RPMI7951 (cell line): Measurements from ENCODE around the gene KY. TPM values are rescaled to one million over a fixed set of nuclear protein-coding genes. Genes with fewer than 3 reads are reported as not detected.
"Not testable (repeated sequence)": the region's sequence is repeated elsewhere in the genome, so short reads cannot be mapped to it uniquely, and the experiment has no call there.

ENCODE experiments used
- DNase-seq: peaks from one replicate; pipeline ENCODE4 v3.0.0-alpha.2; 2012; ENCODE audit warnings: low read depth
- total RNA-seq: library from RNA; depleted of rRNA; stranded (reverse); fragments of >200 nt; shearing (Covaris generic); gene quantifications from 2 replicates; pipeline ENCODE4 v1.2.3, GENCODE V29; 2014

KY gene
- total RNA-seq, 1 experiment from 2014 or later, result not detected

DNA sequence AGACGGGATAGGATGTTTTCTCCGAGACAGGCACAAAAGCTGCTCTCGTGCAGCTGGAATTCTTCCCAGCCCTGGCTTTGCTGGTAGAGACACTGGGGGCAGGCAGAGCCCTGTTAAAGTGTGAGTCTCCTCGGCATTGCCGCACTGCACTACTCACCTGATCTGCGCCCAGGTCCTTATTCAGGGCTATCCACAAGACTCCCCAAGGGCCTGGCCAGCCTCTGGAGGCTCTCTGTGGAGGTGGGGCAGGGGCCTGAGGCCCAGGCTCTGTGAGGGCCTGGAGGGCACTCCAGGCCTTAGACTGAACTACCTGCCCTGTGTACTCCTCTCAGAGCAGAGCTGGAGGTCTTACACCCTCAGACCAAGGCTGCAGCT lies 48.4 kb downstream of the KY start:
- DNase-seq, result no peak

GRCh38 chr3:134601539-134602439 lies 49.0 kb downstream of the KY start:
- DNase-seq, result peak; percentile 41

DNA sequence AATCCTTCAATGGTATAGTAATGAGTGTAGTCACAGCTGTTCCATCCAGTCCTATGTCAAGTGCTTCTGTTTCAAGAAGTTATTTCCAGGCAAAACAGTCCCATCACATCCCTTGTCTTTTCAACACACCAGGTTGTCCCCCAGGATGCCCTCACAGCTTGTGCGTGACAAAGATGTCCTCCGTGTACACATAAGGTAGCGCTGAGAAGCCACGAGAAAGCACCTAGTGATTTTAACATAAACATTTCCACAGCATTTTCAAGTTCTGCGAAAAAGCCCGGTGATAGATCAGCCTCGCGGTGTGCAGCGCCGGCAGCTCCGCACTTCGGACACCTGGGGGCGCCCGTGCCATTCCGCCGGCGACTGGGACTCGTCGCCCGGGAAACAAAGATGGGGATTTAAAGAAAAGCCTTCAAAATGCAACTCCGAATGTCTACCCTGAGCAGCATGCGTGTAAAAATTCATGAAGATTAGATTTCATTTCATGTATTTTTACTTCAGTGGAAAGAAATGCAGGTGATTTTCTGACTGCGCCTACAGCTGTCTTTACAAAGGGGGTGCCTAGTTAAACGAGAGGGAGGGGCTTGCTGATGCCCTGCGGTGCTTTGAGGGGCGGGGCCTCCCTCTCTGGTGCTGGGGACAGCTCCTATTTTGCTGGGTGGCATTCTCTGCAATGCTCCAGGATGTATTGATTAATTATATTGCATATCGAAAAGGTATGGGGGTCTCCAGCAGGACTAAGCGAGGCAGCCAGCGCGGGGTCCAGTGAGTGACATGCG lies 49.9 kb downstream of the KY start:
- peak; percentile 58 for DNase-seq

DNA sequence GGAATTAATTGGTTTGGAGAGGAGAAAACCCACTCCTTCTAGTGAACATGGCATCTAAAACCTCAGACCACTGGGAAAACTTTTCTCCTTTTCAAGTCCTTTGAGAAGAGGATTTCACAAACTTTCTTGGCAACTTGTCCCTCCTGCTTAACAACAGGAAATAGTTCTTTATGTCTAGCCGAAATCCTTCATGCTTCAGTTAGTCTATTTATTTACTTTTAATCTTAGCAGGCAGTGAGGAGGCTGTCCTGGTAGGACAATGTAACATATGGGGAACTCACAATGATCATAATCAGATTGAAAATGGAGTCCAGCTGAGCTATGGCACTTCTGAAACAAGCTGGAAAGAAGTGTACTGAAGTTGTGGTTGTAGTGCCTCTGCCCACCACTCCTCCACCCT lies 50.6 kb downstream of the KY start:
- DNase-seq, result no peak

- DNase-seq, result no peak
Measured at GRCh38 chr3:134598763-134599545, 51.9 kb downstream of the KY start.

GRCh38 chr3:134597390-134597970 lies 53.3 kb downstream of the KY start:
- DNase-seq, result no peak

DNA sequence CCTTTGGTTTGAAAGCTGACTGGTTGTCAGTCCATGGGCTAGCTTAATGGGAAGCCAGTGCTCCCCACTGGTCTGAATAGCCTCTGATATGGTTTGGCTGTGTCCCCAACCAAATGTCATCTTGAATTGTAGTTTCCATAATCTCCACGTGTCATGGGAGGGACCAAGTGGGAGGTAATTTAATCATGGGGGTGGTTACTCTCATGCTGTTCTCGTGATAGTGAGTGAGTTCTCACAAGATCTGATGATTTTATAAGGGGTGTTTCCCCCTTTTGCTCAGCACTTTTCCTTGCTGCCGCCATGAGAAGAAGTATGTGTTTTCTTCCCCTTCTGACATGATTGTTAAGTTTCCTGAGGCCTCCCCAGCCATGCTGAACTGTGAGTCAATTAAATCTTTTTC lies 55.8 kb downstream of the KY start:
- not testable (repeated sequence) for DNase-seq

DNA sequence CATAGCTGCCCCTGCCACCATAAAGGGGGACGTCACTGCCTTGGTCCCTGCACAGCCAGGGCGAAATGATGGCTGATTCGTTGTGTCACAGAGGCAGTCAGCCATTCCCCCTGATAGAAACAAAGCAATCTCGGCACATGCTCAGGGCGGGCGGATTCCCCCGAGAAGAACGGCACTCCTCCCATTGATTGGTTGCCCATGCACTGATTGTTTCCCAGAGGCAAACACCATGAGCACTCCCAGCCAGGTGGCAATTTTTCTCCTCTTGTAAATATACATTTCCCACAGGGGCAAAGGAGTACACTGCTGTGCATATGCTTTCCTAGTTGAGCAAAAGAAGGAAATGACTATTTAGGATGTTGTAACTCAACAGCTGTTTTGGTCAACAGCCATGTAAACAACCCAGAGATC lies 56.5 kb downstream of the KY start:
- no peak for DNase-seq

- DNase-seq, result no peak
Measured at GRCh38 chr3:134592806-134593205, 58.0 kb downstream of the KY start.

DNA sequence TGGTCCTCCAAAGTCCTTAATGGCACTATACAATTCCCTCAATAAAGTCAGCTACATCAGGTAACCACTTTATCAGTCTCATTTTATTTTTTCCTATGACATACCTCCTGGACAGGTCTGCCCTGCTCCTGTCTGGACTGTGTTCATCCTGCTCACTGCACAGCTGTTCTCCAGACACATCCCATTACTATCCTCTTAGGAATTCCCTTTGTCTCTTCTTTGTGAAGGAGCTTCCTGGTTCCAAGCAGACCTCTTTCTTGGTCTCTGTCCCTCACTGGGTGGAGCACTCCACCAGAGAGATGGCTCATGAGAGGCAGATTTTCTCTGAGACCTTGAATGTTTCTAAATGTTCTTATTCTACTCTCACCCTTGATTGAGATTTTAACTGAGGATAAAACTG lies 60.1 kb downstream of the KY start:
- DNase-seq, result no peak

DNA sequence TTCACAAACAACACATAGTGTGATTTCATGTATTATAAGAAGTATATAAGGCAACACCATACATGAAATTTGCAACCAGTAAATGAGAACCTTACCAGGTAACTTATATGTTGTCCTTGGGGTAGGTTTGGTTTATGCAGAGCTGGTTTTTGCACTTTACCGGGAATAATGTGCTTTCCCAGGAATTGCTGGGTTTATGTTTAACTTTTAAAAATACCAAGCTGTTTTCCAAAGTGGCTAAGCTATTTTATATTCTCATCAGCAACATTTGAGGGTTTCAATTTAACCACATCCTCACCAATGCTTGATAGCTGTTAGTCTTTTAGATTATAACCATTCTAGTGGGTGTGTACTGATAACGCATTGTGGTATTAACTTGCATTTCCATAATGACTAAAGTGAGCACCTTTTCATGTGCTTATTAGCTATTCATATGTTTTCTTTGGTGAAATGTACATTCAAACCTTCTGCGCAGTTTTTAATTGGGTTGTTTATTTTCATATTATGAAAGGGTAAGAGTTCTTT lies 71.6 kb downstream of the KY start:
- no peak for DNase-seq

GRCh38 chr3:134576831-134577230 lies 74.0 kb downstream of the KY start:
- no peak for DNase-seq

GRCh38 chr3:134576426-134576825 lies 74.4 kb downstream of the KY start:
- DNase-seq, result no peak

- not testable (repeated sequence) for DNase-seq
Measured at GRCh38 chr3:134569899-134570298, 80.9 kb downstream of the KY start.

- DNase-seq, result no peak
Measured at GRCh38 chr3:134568790-134569189, 82.0 kb downstream of the KY start.

- no peak for DNase-seq
Measured at GRCh38 chr3:134567605-134568004, 83.2 kb downstream of the KY start.

DNA sequence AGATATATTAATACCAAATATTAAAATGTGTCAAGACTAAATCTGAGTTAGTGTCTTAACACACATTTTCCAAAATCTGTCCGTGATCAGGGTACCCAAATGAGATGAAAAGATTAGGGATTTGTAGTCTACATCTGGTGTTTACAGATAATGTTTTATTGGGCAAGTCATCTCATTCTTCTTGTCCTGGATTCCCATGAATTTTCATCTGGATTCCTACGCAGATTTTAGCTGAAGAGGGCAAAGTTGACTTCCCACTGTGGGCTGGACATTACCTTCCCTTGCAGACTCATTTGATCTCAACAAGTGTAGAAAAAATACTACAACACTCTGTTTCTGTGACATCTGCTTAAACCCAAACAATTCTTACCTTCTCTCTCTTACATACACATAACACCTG lies 85.8 kb downstream of the KY start:
- no peak for DNase-seq

- no peak for DNase-seq
Measured at GRCh38 chr3:134563601-134564000, 87.2 kb downstream of the KY start.

- no peak for DNase-seq
Measured at GRCh38 chr3:134562055-134562454, 88.8 kb downstream of the KY start.

DNA sequence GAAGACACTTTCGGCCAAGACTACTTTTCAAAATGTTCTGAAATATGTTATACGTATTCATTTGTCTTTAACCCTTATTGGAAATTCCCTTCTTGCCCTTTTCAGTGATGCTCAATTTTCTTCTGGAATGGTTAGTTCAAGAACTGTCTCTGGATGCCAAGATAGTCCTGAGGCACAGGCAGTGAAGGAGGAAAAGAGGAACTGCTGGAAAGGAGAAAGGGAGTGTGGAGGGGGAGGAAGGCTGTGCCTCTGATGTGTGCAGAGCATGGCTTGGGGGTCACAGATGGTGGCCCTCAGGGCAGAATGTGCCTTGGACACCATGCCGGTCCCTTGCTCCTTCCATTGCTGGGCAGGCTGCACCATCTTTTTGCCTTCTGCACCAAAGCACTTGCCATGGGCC lies 91.2 kb downstream of the KY start:
- no peak for DNase-seq
